ENCODE measurements around the gene IFIH1. TPM values are rescaled to one million over a fixed set of nuclear protein-coding genes. Genes with fewer than 3 reads are reported as not detected.

The IFIH1 gene
- total and polyA plus RNA-seq, 2 of the 8 experiments (the other 6 are each of a cell fraction or from before 2014, with no cell fraction given): 0.32 to 2.0 TPM

- TF ChIP-seq HDAC2 (IDR thresholded peaks at IDR 0.05; ENCODE audit: borderline replicate concordance in 1 of 2, low read depth in 2 of 2, low read length in 2 of 2) (no peak), NRF1 (IDR thresholded peaks at IDR 0.05; ENCODE audit: low read depth, low read length) (no peak), KDM1A (IDR thresholded peaks at IDR 0.05; ENCODE audit: borderline replicate concordance, low read length) (no peak)
Measured at GRCh38 chr2:162232671-162233070, 85.8 kb downstream of the IFIH1 start (continued).

All from H1 (cell line).